CD14-positive monocyte (primary cell): ENCODE measurements around the gene EXOC6. TPM values are rescaled to one million over a fixed set of nuclear protein-coding genes. Genes with fewer than 3 reads are reported as not detected.

Experiments used
- DNase-seq, 3 donors: peaks; one replicate each; pipeline ENCODE4 v3.0.0-alpha.2; 2011 to 2022
- H2AFZ ChIP-seq: 2 replicates; pipeline ENCODE4 v1.6.0; 2012; ENCODE audit warnings: mild to moderate bottlenecking, low read depth, low read length, inconsistent platforms; ENCODE audit not compliant: insufficient read depth, poor library complexity, severe bottlenecking
- H3K27ac ChIP-seq, 2 donors: 1 replicate in 1 of 2; 2 replicates in 1 of 2; pipeline ENCODE4 v1.5.1; 2012 to 2013; ENCODE audit warnings: low read length in 2 of 2, control low read depth in 1 of 2, inconsistent platforms in 1 of 2, low read depth in 1 of 2, mild to moderate bottlenecking in 1 of 2
- H3K27me3 ChIP-seq, 2 donors: one replicate each; pipeline versions ENCODE4 v1.6.0 to v1.6.1; 2011 to 2013; ENCODE audit warnings: low read length in 2 of 2; ENCODE audit not compliant: control insufficient read depth in 2 of 2, insufficient read depth in 2 of 2
- H3K36me3 ChIP-seq, 2 donors: replicated peaks in 1 of 2; 1 replicate in 1 of 2; 2 replicates in 1 of 2; pipeline versions ENCODE4 v1.5.1 to v1.6.1; 2012 to 2013; ENCODE audit warnings: low read length in 2 of 2, control low read depth in 1 of 2, inconsistent platforms in 1 of 2, mild to moderate bottlenecking in 1 of 2; ENCODE audit not compliant: insufficient read depth in 2 of 2, control insufficient read depth in 1 of 2
- H3K4me1 ChIP-seq, 2 donors: 1 replicate in 1 of 2; 2 replicates in 1 of 2; pipeline versions ENCODE4 v1.5.1 to v1.6.1; 2012 to 2013; ENCODE audit warnings: low read length in 2 of 2, control low read depth in 1 of 2, inconsistent platforms in 1 of 2, mild to moderate bottlenecking in 1 of 2, moderate library complexity in 1 of 2; ENCODE audit not compliant: insufficient read depth in 2 of 2, control insufficient read depth in 1 of 2
- H3K4me2 ChIP-seq: replicated peaks from 2 replicates; pipeline ENCODE3; 2012; ENCODE audit warnings: low read length, moderate library complexity, mild to moderate bottlenecking; ENCODE audit not compliant: poor library complexity, severe bottlenecking; ENCODE audit errors: extremely low read depth
- H3K4me3 ChIP-seq, 3 experiments: fragments of 200-600 bp in 1 of 3; sonication (generic) in 1 of 3; replicated peaks in 1 of 3; 1 replicate in 2 of 3; 2 replicates in 1 of 3; pipeline ENCODE4 v1.5.1; 2011 to 2013; ENCODE audit warnings: low read length in 3 of 3, mild to moderate bottlenecking in 3 of 3, control low read depth in 2 of 3, low read depth in 2 of 3, inconsistent platforms in 1 of 3, moderate library complexity in 1 of 3
- H3K79me2 ChIP-seq: 2 replicates; pipeline ENCODE4 v1.6.0; 2012; ENCODE audit warnings: mild to moderate bottlenecking, control low read depth, inconsistent platforms, low read length, moderate library complexity; ENCODE audit not compliant: insufficient read depth
- H3K9ac ChIP-seq: 2 replicates; pipeline ENCODE4 v1.6.0; 2017; ENCODE audit warnings: low read length, mild to moderate bottlenecking; ENCODE audit not compliant: insufficient read depth, poor library complexity, severe bottlenecking
- H3K9me3 ChIP-seq, 2 donors: replicated peaks in 1 of 2; 1 replicate in 1 of 2; 2 replicates in 1 of 2; pipeline versions ENCODE4 v1.5.1 to v1.6.1; 2012 to 2013; ENCODE audit warnings: low read length in 2 of 2, control low read depth in 1 of 2; ENCODE audit not compliant: control insufficient read depth in 1 of 2, insufficient read depth in 1 of 2
- H4K20me1 ChIP-seq: 2 replicates; pipeline ENCODE4 v1.6.0; 2012; ENCODE audit warnings: mild to moderate bottlenecking, low read length, control low read depth, moderate library complexity; ENCODE audit not compliant: insufficient read depth
- H3K27ac Mint-ChIP-seq, 7 donors: one replicate each; pipeline ENCODE4 v1.8.0; 2020; ENCODE audit warnings: mild to moderate bottlenecking in 7 of 7, mixed read lengths in 7 of 7, moderate library complexity in 6 of 7, inconsistent platforms in 2 of 7
- H3K27me3 Mint-ChIP-seq, 3 donors: one replicate each; pipeline ENCODE4 v1.8.0; 2021 to 2022; ENCODE audit warnings: low read depth in 3 of 3, mild to moderate bottlenecking in 3 of 3, mixed read lengths in 3 of 3, moderate library complexity in 3 of 3, inconsistent platforms in 1 of 3
- H3K36me3 Mint-ChIP-seq, 2 donors: one replicate each; pipeline ENCODE4 v1.8.0; 2020; ENCODE audit warnings: mixed read lengths in 2 of 2, inconsistent platforms in 1 of 2, mild to moderate bottlenecking in 1 of 2
- H3K4me1 Mint-ChIP-seq: one replicate; pipeline ENCODE4 v1.8.0; 2020; ENCODE audit warnings: mild to moderate bottlenecking, mixed read lengths
- H3K4me3 Mint-ChIP-seq, 2 donors: one replicate each; pipeline ENCODE4 v1.8.0; 2020; ENCODE audit warnings: mild to moderate bottlenecking in 2 of 2, mixed read lengths in 2 of 2, moderate library complexity in 1 of 2
- H3K9me3 Mint-ChIP-seq, 7 donors: one replicate each; pipeline ENCODE4 v1.8.0; 2020 to 2022; ENCODE audit warnings: mixed read lengths in 7 of 7, mild to moderate bottlenecking in 6 of 7, moderate library complexity in 6 of 7, inconsistent platforms in 2 of 7
- WGBS: methylation state at CpG from one replicate; pipeline ENCODE4 v1.1.5; 2013; ENCODE audit warnings: missing lambda C conversion rate; ENCODE audit not compliant: insufficient coverage; 5-methylcytosine and 5-hydroxymethylcytosine counted together
- intact Hi-C, 2 donors: fragments of 100-400 bp; cut with micrococcal nuclease; formaldehyde crosslinking; loops; one replicate each; pipeline versions ENCODE4 v1.15.0 to v1.15.1; 2023
- polyA plus RNA-seq, 3 donors: library from polyadenylated mRNA; depleted of rRNA in 1 of 3; unstranded in 2 of 3; stranded (reverse) in 1 of 3; fragments of 300-500 nt in 2 of 3; fragments of >200 nt in 1 of 3; fragmentation: Illumina TruSeq in 2 of 3; gene quantifications; 1 replicate in 2 of 3; 2 replicates in 1 of 3; pipeline ENCODE4 v1.2.3, GENCODE V29; 2012 to 2021
- TF ChIP-seq, protein P1 (sequence below): fragments of 200-600 bp; IDR thresholded peaks from one replicate; pipeline ENCODE4 v1.8.0; 2022; ENCODE audit warnings: antibody characterized with exemption, mild to moderate bottlenecking

EXOC6 gene
- polyA plus RNA-seq, 3 donors: 7.5 to 9.6 (median 8.3) TPM

- H3K4me1 Mint-ChIP-seq: peaks cover 9% of the 10 kb centered on the region
- no peaks in the 10 kb centered on the region for H3K27me3 ChIP-seq
- no peaks in the 10 kb centered on the region for H3K9me3 ChIP-seq
- peaks cover 7 to 10% (median 8%) of the 10 kb centered on the region in 3 donors for H3K27me3 Mint-ChIP-seq
- H3K4me1 ChIP-seq: no peaks in the 10 kb centered on the region
- H3K4me3 Mint-ChIP-seq: no peak overlapping the region
- H3K4me2 ChIP-seq: no peak overlapping the region
- H4K20me1 ChIP-seq: no peaks in the 10 kb centered on the region
- no peaks in the 10 kb centered on the region for H3K79me2 ChIP-seq
- TF ChIP-seq, protein P1, sequence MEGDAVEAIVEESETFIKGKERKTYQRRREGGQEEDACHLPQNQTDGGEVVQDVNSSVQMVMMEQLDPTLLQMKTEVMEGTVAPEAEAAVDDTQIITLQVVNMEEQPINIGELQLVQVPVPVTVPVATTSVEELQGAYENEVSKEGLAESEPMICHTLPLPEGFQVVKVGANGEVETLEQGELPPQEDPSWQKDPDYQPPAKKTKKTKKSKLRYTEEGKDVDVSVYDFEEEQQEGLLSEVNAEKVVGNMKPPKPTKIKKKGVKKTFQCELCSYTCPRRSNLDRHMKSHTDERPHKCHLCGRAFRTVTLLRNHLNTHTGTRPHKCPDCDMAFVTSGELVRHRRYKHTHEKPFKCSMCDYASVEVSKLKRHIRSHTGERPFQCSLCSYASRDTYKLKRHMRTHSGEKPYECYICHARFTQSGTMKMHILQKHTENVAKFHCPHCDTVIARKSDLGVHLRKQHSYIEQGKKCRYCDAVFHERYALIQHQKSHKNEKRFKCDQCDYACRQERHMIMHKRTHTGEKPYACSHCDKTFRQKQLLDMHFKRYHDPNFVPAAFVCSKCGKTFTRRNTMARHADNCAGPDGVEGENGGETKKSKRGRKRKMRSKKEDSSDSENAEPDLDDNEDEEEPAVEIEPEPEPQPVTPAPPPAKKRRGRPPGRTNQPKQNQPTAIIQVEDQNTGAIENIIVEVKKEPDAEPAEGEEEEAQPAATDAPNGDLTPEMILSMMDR: no peak
- no peak overlapping the region for H3K9ac ChIP-seq
- intact Hi-C loops: no loop called here
- H3K9me3 Mint-ChIP-seq: peaks cover 0 to 2% (median 0%) of the 10 kb centered on the region in 7 donors
- no peak overlapping the region for H2AFZ ChIP-seq
- no peaks in the 10 kb centered on the region for H3K36me3 ChIP-seq
- no peak overlapping the region for H3K27ac ChIP-seq
- no peaks in the 10 kb centered on the region for H3K36me3 Mint-ChIP-seq
- peak in 1 of 3 donors; percentile 25 for DNase-seq
- H3K4me3 ChIP-seq: no peak overlapping the region
- no CpG with 5 or more reads among the region's 3 CpGs for WGBS
- H3K27ac Mint-ChIP-seq: no peak overlapping the region
Measured at GRCh38 chr10:93091960-93092359, 243.6 kb downstream of the EXOC6 start.

DNA sequence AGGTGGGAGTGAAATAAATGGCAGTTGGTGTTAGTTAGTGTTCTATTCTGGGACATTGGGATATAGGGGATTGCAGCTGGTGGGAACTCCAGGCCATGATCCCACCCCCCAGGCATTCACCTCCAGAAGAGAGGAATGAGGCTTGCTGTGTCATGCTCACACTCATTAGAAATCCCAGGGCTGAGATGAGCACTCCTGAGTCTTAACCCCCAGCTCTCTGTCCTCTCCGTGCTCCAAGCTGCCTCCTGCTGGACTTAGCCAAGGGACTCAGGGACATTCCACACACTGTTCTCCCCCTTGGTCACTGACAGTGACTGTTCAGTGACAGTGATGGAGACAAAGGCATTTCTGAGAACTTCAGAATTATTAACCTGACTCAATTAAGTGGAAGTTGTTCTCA, 246.9 kb downstream of the EXOC6 start:
- no peak for DNase-seq
- H3K4me3 Mint-ChIP-seq: no peak overlapping the region
- H3K9me3 Mint-ChIP-seq: peaks cover 0 to 2% (median 0%) of the 10 kb centered on the region in 7 donors
- Histone ChIP-seq H2AFZ (no peak overlapping the region), H3K36me3 (no peaks in the 10 kb centered on the region), H4K20me1 (no peaks in the 10 kb centered on the region), H3K79me2 (no peaks in the 10 kb centered on the region), H3K27me3 (no peaks in the 10 kb centered on the region), H3K9me3 (no peaks in the 10 kb centered on the region), H3K9ac (no peak overlapping the region), H3K4me1 (no peaks in the 10 kb centered on the region), H3K4me3 (no peak overlapping the region), H3K27ac (no peak overlapping the region), H3K4me2 (no peak overlapping the region)
- intact Hi-C loops: no loop called here
- H3K36me3 Mint-ChIP-seq: no peaks in the 10 kb centered on the region
- no CpG with 5 or more reads among the region's 1 CpG for WGBS
- TF ChIP-seq, protein P1: no peak
- peaks cover 3 to 10% (median 5%) of the 10 kb centered on the region in 3 donors for H3K27me3 Mint-ChIP-seq
- no peak overlapping the region for H3K27ac Mint-ChIP-seq
- H3K4me1 Mint-ChIP-seq: peaks cover 9% of the 10 kb centered on the region
